Stimulated activated CD4-positive, alpha-beta T cell treated with anti-CD3 and anti-CD28 coated beads, Interleukin-2, amount 100 ng/mL, for 4 hours (primary cell): ENCODE measurements around the gene SEBOX.

Experiments
- DNase-seq: peaks from one replicate; pipeline ENCODE4 v3.0.0-alpha.2; 2020; ENCODE audit warnings: low read depth

SEBOX gene

GRCh38 chr17:28318759-28319597, 46.0 kb downstream of the SEBOX start, which contains the start of gene TMEM97:
TMEM97 (plus strand) TSS chr17:28319200; CDS start chr17:28319240, 40 bp downstream.
- peak; percentile 94 for DNase-seq

DNA sequence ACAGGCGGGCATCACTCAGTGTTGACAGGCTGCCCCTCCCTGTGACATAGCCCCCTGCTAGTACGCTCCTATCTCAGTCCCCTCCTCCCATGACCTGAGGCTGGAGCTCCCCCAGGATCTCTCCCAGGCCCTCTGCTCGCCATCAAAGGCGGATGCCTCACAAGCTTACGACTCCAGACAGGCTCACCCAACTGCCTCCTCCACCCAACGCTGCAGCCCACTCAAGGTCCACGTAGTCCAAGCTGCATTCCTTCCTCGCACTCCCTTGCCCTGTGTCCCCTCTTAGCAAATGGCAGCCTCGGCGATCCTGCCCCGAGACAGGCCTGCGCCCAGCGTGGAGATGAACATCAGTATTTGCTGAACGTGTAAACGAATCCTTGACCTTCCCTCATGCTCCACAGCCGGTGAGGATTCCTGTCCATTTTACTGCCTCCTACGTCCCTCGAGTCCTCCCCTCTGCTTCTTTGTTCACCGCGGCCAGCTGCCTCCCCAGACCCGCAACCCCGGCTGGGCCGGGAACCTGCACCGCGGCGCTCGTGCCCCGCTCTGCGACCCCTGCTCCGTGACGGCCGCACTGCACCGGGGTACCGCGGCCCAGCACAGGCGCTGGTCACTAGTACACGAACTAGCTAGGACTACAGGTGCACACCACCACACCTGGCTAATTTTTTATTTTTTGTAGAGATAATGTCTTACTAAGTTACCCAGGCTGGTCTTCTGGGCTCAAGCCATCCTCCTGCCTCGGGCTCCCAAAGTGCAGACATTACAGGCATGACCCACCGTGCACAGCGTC, 46.8 kb downstream of the SEBOX start:
- no peak for DNase-seq

GRCh38 chr17:28317099-28317965, 47.7 kb downstream of the SEBOX start:
- no peak for DNase-seq

GRCh38 chr17:28315846-28316705, 48.9 kb downstream of the SEBOX start:
- no peak for DNase-seq

- DNase-seq = no peak
These were observed 51.2 kb downstream of the SEBOX start for GRCh38 chr17:28313841-28314240.
